BJ (cell line): ENCODE measurements around the gene AKT3. TPM values are rescaled to one million over a fixed set of nuclear protein-coding genes. Genes with fewer than 3 reads are reported as not detected.

Source experiments
- CTCF ChIA-PET: fragments of 350-600 bp; formaldehyde crosslinking; extraction: SDS; loops from one replicate; lab custom pipeline; 2021; ENCODE audit warnings: antibody characterized with exemption, inconsistent platforms; lab: Yijun Ruan, JAX
- POLR2A ChIA-PET: fragments of 300-600 bp; sonication (Branson Sonifier 250); formaldehyde crosslinking; extraction: SDS; loops from one replicate; lab custom pipeline; 2021; ENCODE audit warnings: antibody characterized with exemption; lab: Charles Lee
- DNase-seq: peaks from one replicate; pipeline ENCODE4 v3.0.0-alpha.2; 2011; ENCODE audit warnings: low read depth
- H3K27me3 ChIP-seq: 2 replicates; pipeline ENCODE4 v1.6.0; 2011; ENCODE audit warnings: low read length; ENCODE audit not compliant: control insufficient read depth, insufficient read depth
- H3K36me3 ChIP-seq: 2 replicates; pipeline ENCODE4 v1.5.1; 2011; ENCODE audit warnings: low read length; ENCODE audit not compliant: control insufficient read depth, insufficient read depth
- H3K4me3 ChIP-seq: 2 replicates; pipeline ENCODE4 v1.5.1; 2011; ENCODE audit warnings: low read depth, mild to moderate bottlenecking, control low read depth, low read length
- polyA plus RNA-seq: library from polyadenylated mRNA; depleted of rRNA; stranded (reverse); fragments of >200 nt; gene quantifications from 2 replicates; pipeline ENCODE4 v1.2.3, GENCODE V29; 2011
- TF ChIP-seq, protein P1 (sequence below): IDR thresholded peaks from 2 replicates; pipeline ENCODE4 v1.5.1; 2011; ENCODE audit warnings: low read depth, mild to moderate bottlenecking, control low read depth, inconsistent platforms, low read length, moderate library complexity; ENCODE audit not compliant: insufficient read depth

Gene AKT3
- polyA plus RNA-seq, 1 experiment = 23.8 TPM

DNA sequence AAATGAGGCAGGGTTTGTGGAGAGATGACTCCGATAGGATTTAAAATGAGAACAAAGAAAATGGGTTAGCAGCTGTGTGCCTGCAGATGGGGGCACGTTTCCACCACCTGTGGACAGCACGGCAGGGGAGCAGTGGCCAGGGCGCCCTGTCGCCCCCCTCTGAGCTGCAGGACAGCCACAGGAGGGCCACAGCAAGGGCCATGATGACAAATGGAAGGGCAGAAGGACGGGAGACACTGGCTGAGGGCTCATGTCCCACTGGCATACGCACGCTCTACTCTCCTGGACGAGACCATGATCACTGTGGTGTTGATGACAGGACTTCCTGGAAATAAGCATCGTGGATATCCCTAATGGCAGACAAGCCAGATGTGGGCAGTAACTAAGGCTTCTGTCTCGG is 353.2 kb downstream of the AKT3 start:
- H3K4me3 ChIP-seq = no peak overlapping the region
- ChIA-PET POLR2A (no interaction called here), CTCF (no interaction called here)
- peaks cover 1% of the 10 kb centered on the region for H3K36me3 ChIP-seq
- H3K27me3 ChIP-seq = no peaks in the 10 kb centered on the region
- DNase-seq = no peak
- TF ChIP-seq, protein P1, sequence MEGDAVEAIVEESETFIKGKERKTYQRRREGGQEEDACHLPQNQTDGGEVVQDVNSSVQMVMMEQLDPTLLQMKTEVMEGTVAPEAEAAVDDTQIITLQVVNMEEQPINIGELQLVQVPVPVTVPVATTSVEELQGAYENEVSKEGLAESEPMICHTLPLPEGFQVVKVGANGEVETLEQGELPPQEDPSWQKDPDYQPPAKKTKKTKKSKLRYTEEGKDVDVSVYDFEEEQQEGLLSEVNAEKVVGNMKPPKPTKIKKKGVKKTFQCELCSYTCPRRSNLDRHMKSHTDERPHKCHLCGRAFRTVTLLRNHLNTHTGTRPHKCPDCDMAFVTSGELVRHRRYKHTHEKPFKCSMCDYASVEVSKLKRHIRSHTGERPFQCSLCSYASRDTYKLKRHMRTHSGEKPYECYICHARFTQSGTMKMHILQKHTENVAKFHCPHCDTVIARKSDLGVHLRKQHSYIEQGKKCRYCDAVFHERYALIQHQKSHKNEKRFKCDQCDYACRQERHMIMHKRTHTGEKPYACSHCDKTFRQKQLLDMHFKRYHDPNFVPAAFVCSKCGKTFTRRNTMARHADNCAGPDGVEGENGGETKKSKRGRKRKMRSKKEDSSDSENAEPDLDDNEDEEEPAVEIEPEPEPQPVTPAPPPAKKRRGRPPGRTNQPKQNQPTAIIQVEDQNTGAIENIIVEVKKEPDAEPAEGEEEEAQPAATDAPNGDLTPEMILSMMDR = no peak

DNA sequence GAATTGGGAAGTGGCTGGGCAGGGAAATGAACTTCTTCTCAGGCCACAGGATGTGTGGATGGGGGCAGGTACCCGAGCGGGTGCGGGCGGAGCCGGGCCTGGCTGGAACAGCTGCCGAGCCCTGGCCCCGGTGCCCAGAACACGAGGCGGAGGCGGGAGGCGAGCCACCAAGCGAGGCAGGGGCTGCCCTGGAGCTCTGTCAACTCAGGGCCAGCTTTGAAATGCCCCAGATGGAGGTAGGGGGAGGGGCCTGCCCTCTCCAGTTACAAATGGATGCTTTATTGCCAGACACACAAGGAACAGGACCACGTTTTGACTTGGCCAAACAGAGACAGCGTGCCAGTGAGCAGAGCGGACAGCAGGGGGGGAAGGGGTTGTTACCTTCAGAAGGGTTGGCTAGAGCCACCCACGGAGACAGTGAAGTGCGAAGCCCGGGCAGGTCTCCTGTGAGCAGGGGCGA is 353.8 kb downstream of the AKT3 start:
- TF ChIP-seq, protein P1 = no peak
- Histone ChIP-seq H3K36me3 (peaks cover 1% of the 10 kb centered on the region), H3K27me3 (no peaks in the 10 kb centered on the region), H3K4me3 (no peak overlapping the region)
- POLR2A ChIA-PET = interaction anchor here (0.5 kb wide), 1 partner anchor 804 kb away, joined by 5 read pairs; no protein-coding TSS in a partner anchor
- DNase-seq = no peak
- CTCF ChIA-PET = interaction anchor here (0.5 to 0.6 kb wide), 2 partner anchors 254 to 599 kb away, joined by 3 read pairs; no protein-coding TSS in a partner anchor

DNA sequence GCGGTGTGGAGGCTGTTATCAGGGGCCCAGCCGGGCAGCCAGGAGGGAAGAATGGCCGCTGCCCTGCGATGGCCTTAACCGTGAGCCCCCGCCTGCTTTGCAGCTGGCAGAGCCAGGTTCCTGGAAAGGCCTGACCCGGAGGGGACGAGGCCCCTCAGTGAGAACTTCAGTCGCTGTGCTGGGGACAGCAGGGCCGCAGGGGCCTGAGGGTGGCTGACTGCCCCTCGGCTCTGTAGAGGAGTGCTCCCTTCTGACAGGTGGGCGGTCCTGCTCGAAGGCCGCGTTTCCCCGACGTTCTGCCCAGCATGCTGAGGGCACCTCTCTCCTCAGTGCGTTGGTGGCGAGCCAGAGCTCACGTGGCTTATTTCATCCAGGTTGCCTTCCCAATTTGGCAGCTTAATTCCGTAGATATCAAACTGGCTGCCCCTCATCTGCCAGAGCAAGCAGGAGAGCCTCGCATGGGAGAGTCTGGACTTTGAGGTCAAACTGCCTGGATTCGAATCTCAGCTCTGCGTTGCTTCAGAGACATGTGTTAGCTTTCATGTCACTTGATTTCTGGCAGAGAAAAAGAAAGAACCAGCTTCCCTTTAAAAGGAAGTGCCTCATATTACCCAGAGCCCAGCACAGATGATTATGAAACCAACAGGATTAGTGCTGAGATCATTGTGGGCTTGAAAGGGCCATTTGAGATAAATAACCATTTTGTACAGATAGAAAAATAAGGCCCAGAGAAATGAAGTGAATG is 354.4 kb downstream of the AKT3 start:
- Histone ChIP-seq H3K27me3 (no peaks in the 10 kb centered on the region), H3K4me3 (no peak overlapping the region), H3K36me3 (peaks cover 1% of the 10 kb centered on the region)
- ChIA-PET POLR2A (interaction anchor here (0.5 kb wide), 1 partner anchor 805 kb away, joined by 5 read pairs; no protein-coding TSS in a partner anchor), CTCF (interaction anchor here (0.5 to 0.6 kb wide), 2 partner anchors 255 to 599 kb away, joined by 3 read pairs; no protein-coding TSS in a partner anchor)
- DNase-seq = no peak
- TF ChIP-seq, protein P1 = no peak

DNA sequence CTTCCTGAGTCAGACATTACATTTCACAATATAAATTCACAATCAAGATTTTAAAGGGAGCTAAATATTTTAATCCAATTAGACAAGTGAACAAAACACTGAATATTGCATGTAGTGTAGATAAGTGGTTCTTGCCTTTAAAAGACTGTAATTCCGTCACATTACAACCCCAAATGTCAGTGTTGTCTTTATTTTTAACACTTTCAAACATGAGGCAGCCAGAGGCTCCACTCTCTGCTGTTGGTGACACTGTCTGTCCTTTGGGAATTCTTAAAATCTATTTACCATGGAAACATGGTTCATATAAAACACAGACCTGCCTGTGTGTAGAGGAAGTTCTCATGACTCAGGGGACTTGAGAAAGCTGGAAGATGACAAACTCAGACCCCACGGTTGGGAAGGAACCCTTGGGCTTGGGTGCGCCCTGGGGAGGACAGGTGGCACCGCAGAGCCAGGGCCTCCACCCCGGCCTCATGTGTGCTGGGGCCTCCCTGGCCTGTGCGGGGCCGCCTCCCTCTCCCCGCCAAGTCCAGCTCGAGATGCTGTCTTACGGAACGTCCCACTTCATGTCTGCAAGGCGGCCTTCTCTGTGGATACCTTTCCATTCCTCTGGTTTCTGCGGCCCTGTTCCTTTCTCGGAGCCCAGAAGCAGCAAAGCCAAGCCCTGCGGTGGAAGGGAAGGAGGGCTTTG is 355.2 kb downstream of the AKT3 start:
- no peak for DNase-seq
- H3K27me3 ChIP-seq = no peaks in the 10 kb centered on the region
- CTCF ChIA-PET = no interaction called here
- no peak overlapping the region for H3K4me3 ChIP-seq
- POLR2A ChIA-PET = no interaction called here
- H3K36me3 ChIP-seq = peaks cover 1% of the 10 kb centered on the region
- TF ChIP-seq, protein P1 = no peak
